Osteocyte (in vitro differentiated cells): ENCODE data around the gene CRHR1. TPM values are rescaled to one million over a fixed set of nuclear protein-coding genes. Genes with fewer than 3 reads are reported as not detected.
A peak's percentile ranks its signal among the peaks of the same experiment; 100 is the strongest.

Source experiments
- DNase-seq: peaks from one replicate; pipeline ENCODE4 v3.0.0; 2021; ENCODE audit warnings: mixed read lengths; ENCODE audit not compliant: unreplicated experiment; ENCODE audit errors: extremely low spot score
- H3K27ac Mint-ChIP-seq: one replicate; pipeline ENCODE4 v1.8.0; 2021; ENCODE audit warnings: mild to moderate bottlenecking, mixed read lengths; ENCODE audit not compliant: unreplicated experiment
- H3K27me3 Mint-ChIP-seq: one replicate; pipeline ENCODE4 v1.8.0; 2021; ENCODE audit warnings: mixed read lengths; ENCODE audit not compliant: unreplicated experiment
- H3K36me3 Mint-ChIP-seq: one replicate; pipeline ENCODE4 v1.8.0; 2021; ENCODE audit warnings: mixed read lengths; ENCODE audit not compliant: unreplicated experiment
- H3K4me1 Mint-ChIP-seq: one replicate; pipeline ENCODE4 v1.8.0; 2021; ENCODE audit warnings: mixed read lengths; ENCODE audit not compliant: unreplicated experiment
- H3K4me3 Mint-ChIP-seq: one replicate; pipeline ENCODE4 v1.8.0; 2021; ENCODE audit warnings: mild to moderate bottlenecking, moderate library complexity, mixed read lengths; ENCODE audit not compliant: unreplicated experiment
- H3K9me3 Mint-ChIP-seq: one replicate; pipeline ENCODE4 v1.8.0; 2021; ENCODE audit warnings: mixed read lengths; ENCODE audit not compliant: unreplicated experiment
- CTCF ChIP-seq: fragments of 200-600 bp; sonication (generic); IDR thresholded peaks from 2 replicates; pipeline ENCODE4 v1.5.0; 2021; ENCODE audit warnings: antibody characterized with exemption, mild to moderate bottlenecking, moderate library complexity
- long read RNA-seq: library from polyadenylated mRNA; unstranded; transcript quantifications from one replicate; pipeline ENCODE4 v2.0.0, GENCODE V29; 2021
- total RNA-seq: library from RNA; stranded (reverse); gene quantifications from 2 replicates; pipeline ENCODE4 v1.2.1, GENCODE V29; 2021

The CRHR1 gene
- not detected in 2 replicates for total RNA-seq
- long read RNA-seq: 0 reads

GRCh38 chr17:45784293-45784740 is at the start of gene CRHR1:
CRHR1 (plus strand) TSS chr17:45784320; CDS start chr17:45784545, 225 bp downstream.
- peaks cover 2% of the 10 kb centered on the region for H3K4me1 Mint-ChIP-seq
- H3K36me3 Mint-ChIP-seq: no peaks in the 10 kb centered on the region
- no peak for TF ChIP-seq CTCF
- peaks cover 71% of the 10 kb centered on the region for H3K27me3 Mint-ChIP-seq
- no peaks in the 10 kb centered on the region for H3K9me3 Mint-ChIP-seq
- no peak within 1 kb of the TSS for H3K27ac Mint-ChIP-seq
- peak within 1 kb of the TSS; percentile 68 for H3K4me3 Mint-ChIP-seq
- no peak for DNase-seq

GRCh38 chr17:45734598-45734997 is 49.5 kb upstream of the CRHR1 start:
- H3K9me3 Mint-ChIP-seq: peaks cover 13% of the 10 kb centered on the region
- no peak overlapping the region for H3K4me3 Mint-ChIP-seq
- H3K27me3 Mint-ChIP-seq: peaks cover 36% of the 10 kb centered on the region
- H3K36me3 Mint-ChIP-seq: no peaks in the 10 kb centered on the region
- DNase-seq: no peak
- TF ChIP-seq CTCF: no peak
- H3K4me1 Mint-ChIP-seq: no peaks in the 10 kb centered on the region
- H3K27ac Mint-ChIP-seq: no peak overlapping the region

GRCh38 chr17:45735488-45735887 is 48.6 kb upstream of the CRHR1 start:
- Mint-ChIP-seq H3K9me3 (peaks cover 9% of the 10 kb centered on the region), H3K36me3 (no peaks in the 10 kb centered on the region), H3K27ac (no peak overlapping the region), H3K4me3 (no peak overlapping the region), H3K27me3 (peaks cover 36% of the 10 kb centered on the region), H3K4me1 (no peaks in the 10 kb centered on the region)
- DNase-seq: no peak
- no peak for TF ChIP-seq CTCF

- peaks cover 43% of the 10 kb centered on the region for H3K27me3 Mint-ChIP-seq
- H3K9me3 Mint-ChIP-seq: no peaks in the 10 kb centered on the region
- no peaks in the 10 kb centered on the region for H3K4me1 Mint-ChIP-seq
- no peaks in the 10 kb centered on the region for H3K36me3 Mint-ChIP-seq
- H3K27ac Mint-ChIP-seq: no peak overlapping the region
- DNase-seq: no peak
- no peak overlapping the region for H3K4me3 Mint-ChIP-seq
- TF ChIP-seq CTCF: no peak
These were observed 44.3 kb upstream of the CRHR1 start for GRCh38 chr17:45739786-45740185.

GRCh38 chr17:45740553-45741330 is 43.4 kb upstream of the CRHR1 start:
- Mint-ChIP-seq H3K27ac (no peak overlapping the region), H3K27me3 (peaks cover 44% of the 10 kb centered on the region), H3K4me1 (no peaks in the 10 kb centered on the region), H3K4me3 (no peak overlapping the region), H3K36me3 (no peaks in the 10 kb centered on the region), H3K9me3 (no peaks in the 10 kb centered on the region)
- no peak for DNase-seq
- no peak for TF ChIP-seq CTCF
